GM18508 (cell line): ENCODE data around the gene PPM1M.
A peak's percentile ranks its signal among the peaks of the same experiment; 100 is the strongest.

Experiments
- ATAC-seq: cut with Tn5 transposase; IDR thresholded peaks from one replicate; pipeline ENCODE4 v1.9.1; 2021; ENCODE audit warnings: moderate number of reproducible peaks; ENCODE audit not compliant: insufficient read depth, unreplicated experiment

PPM1M gene

DNA sequence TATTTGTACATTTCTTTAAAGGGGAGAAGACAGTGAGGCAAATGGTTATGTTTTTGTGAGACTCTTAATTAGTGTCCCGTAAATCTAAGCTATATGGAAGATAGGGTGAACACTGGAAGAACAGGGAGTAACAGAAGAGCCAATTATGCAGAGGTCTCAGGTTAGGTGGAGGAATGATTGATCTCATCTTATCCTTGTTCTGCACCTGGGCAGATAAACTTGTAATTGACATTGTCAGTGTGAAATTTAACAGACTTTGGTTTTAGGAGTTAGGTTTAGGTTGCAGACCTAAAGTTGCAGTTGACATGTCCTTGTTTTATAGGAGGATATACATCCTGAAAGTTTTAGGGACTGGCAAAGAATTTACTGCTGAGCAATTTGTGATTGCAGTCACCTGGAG, 3.5 kb upstream of the PPM1M start:
- no peak for ATAC-seq

DNA sequence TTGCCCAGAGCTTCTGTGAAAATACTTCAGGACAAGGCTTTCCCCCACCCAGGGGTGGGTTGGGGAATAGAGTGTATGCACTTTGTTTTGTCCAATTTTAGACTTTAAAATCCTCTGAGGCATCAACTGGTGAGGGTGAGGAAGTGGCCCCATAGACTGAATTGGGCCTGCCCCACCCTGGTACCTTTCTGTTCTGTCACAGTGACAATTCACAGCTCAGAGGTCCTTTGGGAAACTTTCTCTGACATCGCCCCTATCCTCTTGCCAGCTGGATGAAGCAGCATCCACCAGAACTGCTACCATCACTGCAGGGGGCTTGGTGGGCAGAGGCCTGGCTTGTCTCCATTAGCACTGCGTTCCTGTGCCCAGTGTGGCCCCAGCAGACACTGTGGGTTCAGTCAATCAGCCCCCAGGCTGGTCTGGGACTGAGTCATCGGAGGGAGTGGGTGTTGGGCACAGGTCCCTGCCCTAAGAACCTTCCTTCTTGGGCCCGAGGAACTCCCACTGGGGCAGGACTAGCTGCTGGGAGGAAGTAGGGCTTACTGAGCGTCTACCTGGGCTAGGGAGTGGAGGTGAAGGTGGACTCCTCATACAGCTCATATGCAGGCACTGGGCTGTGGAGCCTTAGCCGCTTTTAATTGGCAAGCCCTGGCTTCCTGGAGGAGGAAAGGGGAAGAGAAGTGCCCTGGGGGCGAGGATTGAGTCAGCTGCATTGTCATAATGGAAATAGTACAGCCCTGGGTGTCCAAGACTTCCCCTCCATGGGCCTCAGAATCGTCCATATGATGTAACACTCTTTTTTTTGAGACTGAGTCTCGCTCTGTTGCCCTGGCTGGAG, 1.5 kb upstream of the PPM1M start:
- ATAC-seq: no peak

DNA sequence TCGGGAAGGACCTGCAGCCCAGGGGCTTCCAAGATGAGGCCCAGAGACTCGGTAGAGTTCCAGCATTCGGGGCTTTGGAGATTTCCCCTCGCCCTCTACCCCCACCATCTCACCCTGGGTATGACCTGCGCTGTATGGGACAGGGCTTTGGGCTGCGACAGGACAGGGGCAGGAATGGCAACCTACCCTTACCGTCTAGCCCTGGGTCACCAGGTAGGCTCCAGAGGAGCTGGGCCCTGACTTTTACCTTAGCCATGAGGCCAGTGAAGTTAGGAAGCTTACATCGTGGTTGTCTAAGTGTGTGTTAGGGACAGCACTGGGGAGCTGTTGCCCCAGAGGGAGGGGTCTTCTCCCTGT, 683 bp downstream of the PPM1M start:
- no peak for ATAC-seq

DNA sequence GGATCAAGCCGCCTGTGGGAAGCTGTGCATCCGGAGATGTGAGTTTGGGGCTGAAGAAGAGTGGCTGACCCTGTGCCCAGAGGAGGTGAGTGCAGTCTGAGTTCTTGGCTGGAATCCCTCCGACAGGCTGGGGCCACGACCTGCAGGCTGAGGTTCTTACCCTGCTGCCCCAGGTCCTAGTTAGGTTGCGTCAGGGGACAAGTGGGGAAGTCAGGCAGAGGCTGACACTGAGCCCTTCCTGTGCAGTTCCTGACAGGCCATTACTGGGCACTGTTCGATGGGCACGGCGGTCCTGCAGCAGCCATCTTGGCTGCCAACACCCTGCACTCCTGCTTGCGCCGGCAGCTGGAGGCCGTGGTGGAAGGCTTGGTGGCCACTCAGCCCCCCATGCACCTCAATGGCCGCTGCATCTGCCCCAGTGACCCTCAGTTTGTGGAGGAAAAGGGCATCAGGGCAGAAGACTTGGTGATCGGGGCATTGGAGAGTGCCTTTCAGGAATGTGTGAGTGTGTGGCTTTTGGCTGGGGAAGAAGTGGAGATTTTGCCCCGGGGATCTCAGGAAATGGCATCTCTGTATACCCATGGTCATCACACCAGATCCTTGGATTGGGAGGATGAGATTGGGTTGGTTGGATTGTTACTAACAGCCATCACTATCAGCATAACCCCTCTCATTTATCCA, 1.3 kb downstream of the PPM1M start:
- ATAC-seq: no peak

DNA sequence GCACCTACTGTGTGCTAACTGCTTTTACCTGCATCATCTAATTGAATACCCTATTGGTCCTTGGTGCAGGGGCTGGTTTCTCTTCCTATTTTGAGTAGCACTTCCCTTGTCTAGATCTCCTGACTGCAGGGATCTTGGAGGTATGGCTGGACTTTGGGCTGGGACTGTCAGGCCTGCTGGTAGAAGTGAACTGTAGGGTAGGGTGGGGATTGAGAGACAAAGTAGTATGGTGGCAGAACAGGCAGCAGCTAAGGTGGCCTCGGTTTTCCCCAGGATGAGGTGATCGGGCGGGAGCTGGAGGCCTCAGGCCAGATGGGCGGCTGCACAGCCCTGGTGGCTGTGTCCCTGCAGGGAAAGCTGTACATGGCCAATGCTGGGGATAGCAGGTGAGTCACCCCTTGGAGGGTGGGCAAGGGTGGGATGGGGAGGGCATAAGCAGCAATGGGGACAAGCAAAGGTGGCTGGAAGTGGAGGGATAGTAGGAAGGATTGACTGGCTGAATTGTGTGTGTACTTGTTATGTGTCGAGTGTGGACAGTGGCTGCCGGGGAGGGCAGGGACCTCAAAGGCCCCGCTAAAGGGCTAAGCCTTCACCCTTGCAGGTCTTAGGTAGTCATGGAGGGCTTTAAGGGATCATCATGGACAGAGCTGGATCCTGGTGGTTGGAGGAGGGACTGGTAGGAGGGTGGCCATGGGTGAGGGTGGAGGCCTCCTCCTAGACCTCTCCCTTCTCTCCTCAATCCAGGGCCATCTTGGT, 2.0 kb downstream of the PPM1M start:
- ATAC-seq: no peak

DNA sequence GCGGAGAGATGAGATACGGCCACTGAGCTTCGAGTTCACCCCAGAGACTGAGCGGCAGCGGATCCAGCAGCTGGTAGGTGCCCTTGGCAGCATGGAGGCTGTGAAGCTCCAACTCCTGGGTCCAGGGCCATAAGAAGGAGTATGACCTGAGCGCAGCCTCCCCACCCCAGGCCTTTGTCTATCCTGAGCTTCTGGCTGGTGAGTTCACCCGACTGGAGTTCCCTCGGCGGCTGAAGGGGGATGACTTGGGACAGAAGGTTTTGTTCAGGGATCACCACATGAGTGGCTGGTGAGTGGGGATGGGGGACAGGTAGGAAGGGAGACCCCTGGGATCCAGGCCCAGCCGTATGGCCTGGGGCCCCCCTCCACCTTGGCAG, 2.6 kb downstream of the PPM1M start:
- no peak for ATAC-seq

DNA sequence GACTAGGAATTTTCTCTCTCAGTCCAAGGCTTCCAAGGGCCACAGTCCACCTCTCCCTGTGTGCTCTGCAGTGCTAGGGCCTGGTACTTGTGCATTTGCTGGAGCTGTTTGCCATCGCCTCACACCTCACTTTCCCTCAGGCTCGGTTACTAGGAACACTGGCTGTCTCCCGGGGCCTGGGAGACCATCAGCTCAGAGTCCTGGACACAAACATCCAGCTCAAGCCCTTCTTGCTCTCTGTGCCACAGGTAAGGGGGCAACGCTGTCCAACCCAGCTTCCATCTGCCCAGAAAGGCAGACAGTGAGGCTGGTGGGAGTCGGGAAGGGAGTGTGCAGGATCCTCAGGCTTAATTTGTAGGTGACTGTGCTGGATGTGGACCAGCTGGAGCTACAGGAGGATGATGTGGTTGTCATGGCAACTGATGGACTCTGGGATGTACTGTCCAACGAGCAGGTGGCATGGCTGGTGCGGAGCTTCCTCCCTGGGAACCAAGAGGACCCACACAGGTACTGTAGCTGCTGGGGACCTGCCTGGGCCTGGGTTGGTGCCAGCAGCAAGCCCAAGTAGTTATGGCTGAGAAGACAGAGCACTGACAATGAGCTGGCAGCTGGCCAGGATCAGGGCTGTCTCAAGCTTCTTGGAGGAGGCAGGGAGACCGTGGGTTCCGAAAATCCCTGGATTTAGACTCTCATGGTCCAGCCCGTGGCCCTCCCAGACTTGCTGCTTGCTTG, 3.4 kb downstream of the PPM1M start:
- no peak for ATAC-seq

DNA sequence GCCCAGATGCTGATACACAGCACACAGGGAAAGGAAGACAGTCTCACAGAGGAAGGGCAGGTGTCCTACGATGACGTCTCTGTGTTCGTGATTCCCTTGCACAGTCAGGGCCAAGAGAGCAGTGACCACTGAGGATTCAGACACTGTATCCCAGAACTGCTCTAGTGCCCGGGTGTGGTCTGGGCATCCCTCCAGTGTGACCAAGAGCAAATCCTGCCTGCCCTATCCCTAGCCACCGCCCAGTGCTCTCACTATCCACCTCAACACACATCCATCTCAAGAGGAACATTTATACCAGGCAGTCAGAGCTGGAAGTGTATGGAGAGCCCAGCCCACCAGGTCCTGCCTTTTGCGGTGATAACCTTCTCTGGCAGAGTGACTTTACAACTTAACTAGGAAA, 4.1 kb downstream of the PPM1M start:
- ATAC-seq: no peak

DNA sequence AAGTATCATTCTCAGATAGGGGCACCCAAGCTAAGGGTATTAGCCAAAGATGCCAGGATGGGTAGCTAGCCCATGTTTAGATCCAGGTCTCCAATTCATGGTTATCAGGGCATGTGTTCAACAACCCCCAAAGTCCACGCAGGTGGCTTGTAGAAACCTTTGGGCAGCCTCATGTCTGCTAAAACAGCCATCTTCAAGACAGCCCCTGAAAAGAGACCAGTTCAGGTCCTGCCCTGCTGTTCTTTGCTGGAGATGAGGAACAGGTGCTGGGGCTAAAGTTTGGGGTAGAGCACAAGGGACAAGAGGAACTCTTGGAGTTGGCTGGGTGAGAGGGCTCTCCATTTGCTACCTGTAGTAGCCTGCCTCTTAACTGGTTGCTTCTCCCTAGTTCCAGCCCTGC, 4.6 kb downstream of the PPM1M start:
- ATAC-seq: no peak

DNA sequence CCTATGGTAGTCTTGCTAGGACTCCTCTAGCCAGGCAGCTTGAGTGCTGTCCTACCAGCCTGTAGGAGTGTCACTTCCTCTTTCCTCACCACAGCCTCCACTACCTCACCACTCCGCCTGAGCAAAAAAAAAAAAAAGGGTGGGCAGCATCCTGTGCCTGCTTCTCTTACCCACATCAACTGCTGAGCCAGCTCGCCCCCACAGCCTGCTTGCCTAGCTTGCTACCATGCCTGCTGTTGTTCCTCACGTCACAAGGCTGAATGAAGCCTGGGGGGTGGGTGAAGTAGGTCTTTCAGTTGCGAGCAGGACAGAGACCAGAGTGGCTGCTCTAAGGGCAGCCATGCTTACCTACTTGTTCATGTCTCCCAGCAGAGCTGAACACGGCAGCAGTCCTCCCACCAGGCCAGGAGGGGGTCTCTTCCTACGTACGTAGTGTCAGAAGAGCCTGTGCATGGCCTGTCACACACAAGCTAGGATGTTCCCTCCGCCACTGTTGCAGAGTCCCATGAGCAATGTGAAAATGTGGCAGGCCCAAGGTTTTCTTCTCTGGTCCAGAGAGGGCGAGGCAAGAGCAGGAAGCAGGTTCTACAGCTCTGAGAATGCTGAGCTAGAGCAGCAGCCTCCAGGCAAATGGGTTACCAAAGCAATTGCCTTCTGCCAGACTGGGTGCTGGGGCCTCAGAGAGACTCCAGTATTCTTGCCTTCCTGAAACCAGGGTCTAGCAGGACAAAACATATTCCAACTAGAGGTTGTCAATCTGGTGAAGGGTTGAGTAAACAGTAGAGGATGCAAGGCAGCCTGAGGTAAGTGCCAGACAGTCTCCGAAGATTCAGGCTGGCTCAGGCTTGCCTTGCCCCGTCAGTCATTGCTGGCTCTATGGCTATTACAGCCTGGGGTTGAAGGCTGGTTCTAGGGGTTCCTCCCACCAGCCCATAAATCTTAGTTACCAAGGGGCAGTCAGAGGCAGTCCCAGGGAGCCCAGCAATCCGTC, 8.1 kb downstream of the PPM1M start:
- ATAC-seq: peak; percentile 78

DNA sequence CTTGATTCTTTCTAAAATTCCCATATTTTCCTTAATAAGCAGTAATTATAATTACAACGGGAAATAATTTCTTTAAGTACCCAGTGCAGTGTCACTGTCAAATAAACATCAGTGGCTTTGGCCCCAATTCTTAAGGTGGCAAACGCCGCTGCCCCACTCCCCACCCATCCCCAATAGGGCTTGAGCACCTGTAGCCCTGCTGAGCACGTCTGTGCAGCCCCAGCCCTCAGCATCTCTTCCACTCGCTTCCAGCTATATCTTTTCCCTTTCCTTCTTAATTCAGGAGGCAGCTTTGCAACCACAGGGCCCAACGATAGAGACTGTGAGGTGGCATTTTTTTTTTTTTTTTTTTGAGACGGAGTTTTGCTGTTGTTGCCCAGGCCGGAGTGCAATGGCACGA, 9.0 kb downstream of the PPM1M start:
- ATAC-seq: no peak

DNA sequence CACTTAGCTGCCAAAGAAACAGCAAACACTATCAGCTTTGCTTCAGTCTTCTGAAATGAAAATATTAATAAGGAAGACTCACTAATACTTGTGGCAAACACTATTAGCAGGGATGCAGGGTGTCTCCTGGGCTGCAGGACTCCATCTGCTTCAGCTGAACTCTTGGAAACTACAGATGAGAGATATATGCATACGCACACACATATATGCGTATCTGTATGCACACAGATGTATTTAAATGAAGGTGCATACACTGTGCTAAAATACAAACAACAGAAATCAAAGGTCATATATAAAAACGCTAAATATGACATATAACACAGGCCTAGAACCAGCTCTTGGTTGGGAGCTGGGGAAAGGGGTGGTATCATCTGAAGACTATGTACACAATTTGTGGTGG, 10.6 kb downstream of the PPM1M start:
- ATAC-seq: no peak

DNA sequence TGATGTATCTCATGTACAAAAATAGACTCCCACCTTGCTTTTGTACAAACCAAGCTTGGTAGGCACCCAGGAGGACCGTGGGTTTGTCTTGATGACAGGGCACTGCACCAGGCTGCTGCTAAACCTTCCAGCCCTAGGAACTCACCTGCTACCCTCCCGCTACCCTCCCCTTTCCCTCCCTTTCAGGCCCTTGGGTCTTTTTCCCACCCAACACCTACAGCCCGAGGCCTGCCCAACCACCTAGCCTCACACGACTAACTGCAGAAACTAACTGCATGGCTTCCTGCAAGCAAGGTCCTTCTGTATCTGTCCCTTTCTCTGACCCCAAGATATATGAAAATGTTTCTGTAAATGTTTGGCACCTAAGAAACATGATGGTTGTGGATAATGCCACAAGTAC, 11.1 kb downstream of the PPM1M start:
- no peak for ATAC-seq

DNA sequence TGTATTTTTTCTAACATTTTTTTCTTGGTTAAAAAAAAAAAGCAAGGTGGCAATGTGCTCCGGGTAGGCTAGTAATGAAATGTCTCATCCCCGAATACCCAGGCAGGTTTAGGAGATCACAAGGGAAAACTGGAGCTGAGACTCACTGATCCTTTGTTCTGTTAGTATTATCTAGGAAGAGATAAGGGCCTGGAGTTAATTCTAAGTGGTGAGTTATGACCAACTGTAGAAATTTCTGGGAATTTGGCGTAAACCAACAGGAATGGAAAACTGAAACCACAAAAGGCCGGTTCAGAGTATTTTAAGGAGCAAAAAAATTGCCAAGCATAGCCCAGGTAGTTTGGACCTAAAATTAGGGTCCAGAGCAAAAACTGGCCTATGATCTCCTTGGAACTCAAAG, 12.4 kb downstream of the PPM1M start:
- ATAC-seq: no peak

DNA sequence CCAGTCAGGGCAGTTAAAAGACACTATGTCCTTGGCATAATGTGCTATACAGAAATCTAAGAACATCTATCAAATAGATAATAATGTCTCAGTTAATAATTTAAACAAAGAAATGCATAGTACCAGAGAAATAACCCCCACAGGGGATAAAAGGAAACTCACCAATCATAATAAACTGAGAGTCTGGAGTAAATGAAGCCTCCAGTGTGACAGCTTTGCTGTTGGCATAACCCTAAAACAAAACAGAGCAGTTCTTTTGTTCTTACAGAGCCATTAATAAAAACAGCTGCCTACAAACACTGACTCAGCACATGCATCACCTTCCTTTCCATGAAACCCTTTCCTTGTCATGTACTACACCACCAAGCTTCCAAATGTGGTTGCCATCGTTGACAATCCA, 13.5 kb downstream of the PPM1M start:
- ATAC-seq: no peak

DNA sequence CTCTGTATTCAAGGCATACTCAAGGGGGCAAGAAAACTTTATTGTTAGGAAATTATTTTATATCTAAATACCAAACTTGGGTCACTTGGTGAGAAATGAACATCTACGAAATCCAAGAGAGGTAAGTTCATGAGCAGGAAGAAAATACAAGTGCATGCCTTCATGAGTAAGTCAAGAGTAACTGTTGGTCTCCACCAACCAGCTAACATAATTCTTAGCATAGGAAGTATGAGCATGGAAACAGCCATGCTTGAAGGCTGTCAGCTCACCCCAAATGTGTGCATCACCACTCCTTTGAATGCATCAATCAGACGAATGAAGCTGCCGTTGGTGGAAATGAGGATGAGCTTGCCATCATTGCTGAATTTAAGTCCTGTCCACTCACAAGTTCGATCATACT, 13.9 kb downstream of the PPM1M start:
- ATAC-seq: no peak

DNA sequence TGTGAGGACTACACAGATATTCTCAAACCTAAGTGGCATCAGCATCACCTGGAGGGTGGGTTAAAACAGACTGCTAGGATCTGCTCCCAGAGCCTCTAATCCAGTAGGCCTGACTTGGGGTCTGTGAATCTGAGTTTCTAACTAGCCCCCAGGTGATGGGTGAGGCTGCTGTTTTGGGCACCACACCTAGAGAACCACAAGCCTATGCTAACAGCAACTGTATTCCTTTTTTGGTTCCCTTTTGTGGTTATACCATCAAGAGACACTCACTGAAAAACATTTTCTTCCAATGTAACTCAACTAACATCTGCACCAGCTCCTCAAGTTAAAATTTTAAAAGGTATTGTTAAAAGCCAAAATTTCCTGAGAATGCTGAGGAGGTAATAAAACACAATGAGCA, 16.9 kb downstream of the PPM1M start:
- no peak for ATAC-seq

DNA sequence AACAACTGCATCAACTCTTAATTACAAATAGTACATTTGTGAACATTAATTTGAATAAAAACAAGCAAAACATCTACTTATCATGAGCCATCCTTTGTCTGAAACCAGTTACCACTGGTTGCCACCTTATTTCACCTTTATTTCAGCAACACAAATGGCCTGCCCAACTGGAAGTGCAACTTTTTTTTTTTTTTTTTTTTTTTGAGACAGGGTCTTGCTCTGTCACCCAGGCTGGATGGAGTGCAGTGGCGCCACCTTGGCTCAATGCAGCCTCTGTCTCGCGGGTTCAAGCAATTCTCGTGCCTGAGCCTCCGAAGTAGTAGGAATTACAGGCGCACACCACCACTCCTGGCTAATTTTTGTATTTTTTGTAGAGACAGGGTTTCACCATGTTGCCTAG, 19.8 kb downstream of the PPM1M start:
- no peak for ATAC-seq

DNA sequence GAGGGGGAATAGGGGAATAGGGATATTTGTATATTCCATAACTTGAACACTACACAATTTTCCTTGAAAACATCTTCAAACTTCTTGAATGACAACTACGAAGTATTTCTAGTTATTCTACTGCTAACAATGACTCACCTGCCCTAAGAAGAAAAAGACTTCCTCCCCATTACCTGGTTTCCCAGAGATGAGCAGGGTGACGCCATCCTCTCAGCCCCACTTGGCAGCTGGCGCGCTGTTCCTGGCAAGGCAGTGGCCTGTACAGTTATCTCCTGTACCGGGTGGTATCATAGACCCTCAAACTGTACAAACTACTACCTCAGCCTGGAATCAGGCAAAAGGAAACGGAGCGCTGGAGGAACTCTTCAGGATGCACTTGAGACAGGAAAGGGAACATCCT, 22.5 kb downstream of the PPM1M start:
- ATAC-seq: no peak

DNA sequence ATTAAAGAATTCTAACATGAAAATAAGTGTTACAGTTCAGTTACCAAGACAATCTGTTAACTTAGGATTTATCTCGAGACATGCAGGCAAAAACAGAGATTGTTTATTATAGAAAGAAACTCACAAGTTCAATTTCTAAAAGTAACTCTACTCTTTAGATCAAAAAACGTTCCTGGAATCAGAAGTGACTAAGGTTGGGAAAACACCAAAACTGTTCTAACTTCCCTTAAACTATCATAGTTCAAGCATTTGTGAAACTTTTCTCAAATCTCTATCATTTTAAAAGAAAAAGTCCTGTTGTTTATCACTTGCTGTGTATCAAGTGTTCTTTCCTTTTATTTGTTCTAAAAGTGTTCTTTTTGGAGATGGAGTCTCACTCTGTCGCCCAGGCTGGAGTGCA, 24.2 kb downstream of the PPM1M start:
- ATAC-seq: no peak
